ENCODE data around the gene SPTBN5.

SPTBN5 gene

GRCh38 chr15:41825572-41826535, 68.0 kb downstream of the SPTBN5 start:
- no peak for DNase-seq (ENCODE audit: low read depth in 2 of 2)

- DNase-seq (ENCODE audit: low read depth in 2 of 2): no peak
Observed at GRCh38 chr15:41825145-41825544, 68.7 kb downstream of the SPTBN5 start.

- DNase-seq (ENCODE audit: low read depth in 2 of 2): no peak
Observed at GRCh38 chr15:41824062-41824745, 69.6 kb downstream of the SPTBN5 start.

- DNase-seq (ENCODE audit: low read depth in 2 of 2): no peak
Observed at GRCh38 chr15:41823502-41823901, 70.4 kb downstream of the SPTBN5 start.

GRCh38 chr15:41822957-41823356, 70.9 kb downstream of the SPTBN5 start:
- DNase-seq (ENCODE audit: low read depth in 2 of 2): no peak

- no peak for DNase-seq (ENCODE audit: low read depth in 2 of 2)
Observed at GRCh38 chr15:41822471-41822870, 71.4 kb downstream of the SPTBN5 start.

GRCh38 chr15:41821831-41822230, 72.0 kb downstream of the SPTBN5 start:
- no peak for DNase-seq (ENCODE audit: low read depth in 2 of 2)

GRCh38 chr15:41820791-41821423, 72.9 kb downstream of the SPTBN5 start:
- DNase-seq (ENCODE audit: low read depth in 2 of 2): no peak

- no peak for DNase-seq (ENCODE audit: low read depth in 2 of 2)
Observed at GRCh38 chr15:41819455-41820050, 74.3 kb downstream of the SPTBN5 start.

- no peak for DNase-seq (ENCODE audit: low read depth in 2 of 2)
Observed at GRCh38 chr15:41817781-41818180, 76.1 kb downstream of the SPTBN5 start.

GRCh38 chr15:41817327-41817726, 76.5 kb downstream of the SPTBN5 start:
- no peak for DNase-seq (ENCODE audit: low read depth in 2 of 2)

GRCh38 chr15:41816788-41817187, 77.1 kb downstream of the SPTBN5 start:
- no peak for DNase-seq (ENCODE audit: low read depth in 2 of 2)

- no peak for DNase-seq (ENCODE audit: low read depth in 2 of 2)
Observed at GRCh38 chr15:41814534-41814933, 79.3 kb downstream of the SPTBN5 start.

- DNase-seq (ENCODE audit: low read depth in 2 of 2): no peak
Observed at GRCh38 chr15:41813426-41813825, 80.4 kb downstream of the SPTBN5 start.

GRCh38 chr15:41812820-41813375, 81.0 kb downstream of the SPTBN5 start:
- no peak for DNase-seq (ENCODE audit: low read depth in 2 of 2)

- DNase-seq (ENCODE audit: low read depth in 2 of 2): peak; percentile 57 to 58
Observed at GRCh38 chr15:41811432-41812195, 82.2 kb downstream of the SPTBN5 start.

GRCh38 chr15:41810651-41811431, 83.0 kb downstream of the SPTBN5 start:
- DNase-seq (ENCODE audit: low read depth in 2 of 2): no peak

GRCh38 chr15:41809526-41810220, 84.2 kb downstream of the SPTBN5 start:
- DNase-seq (ENCODE audit: low read depth in 2 of 2): no peak

GRCh38 chr15:41809121-41809520, 84.7 kb downstream of the SPTBN5 start:
- DNase-seq (ENCODE audit: low read depth in 2 of 2): no peak
